GM21528 (cell line): ENCODE data around the gene SH3PXD2B.

Experiments
- ATAC-seq: cut with Tn5 transposase; IDR thresholded peaks from one replicate; pipeline ENCODE4 v1.9.1; 2021; ENCODE audit warnings: mild to moderate bottlenecking, moderate library complexity; ENCODE audit not compliant: unreplicated experiment, low FRiP score

The SH3PXD2B gene

DNA sequence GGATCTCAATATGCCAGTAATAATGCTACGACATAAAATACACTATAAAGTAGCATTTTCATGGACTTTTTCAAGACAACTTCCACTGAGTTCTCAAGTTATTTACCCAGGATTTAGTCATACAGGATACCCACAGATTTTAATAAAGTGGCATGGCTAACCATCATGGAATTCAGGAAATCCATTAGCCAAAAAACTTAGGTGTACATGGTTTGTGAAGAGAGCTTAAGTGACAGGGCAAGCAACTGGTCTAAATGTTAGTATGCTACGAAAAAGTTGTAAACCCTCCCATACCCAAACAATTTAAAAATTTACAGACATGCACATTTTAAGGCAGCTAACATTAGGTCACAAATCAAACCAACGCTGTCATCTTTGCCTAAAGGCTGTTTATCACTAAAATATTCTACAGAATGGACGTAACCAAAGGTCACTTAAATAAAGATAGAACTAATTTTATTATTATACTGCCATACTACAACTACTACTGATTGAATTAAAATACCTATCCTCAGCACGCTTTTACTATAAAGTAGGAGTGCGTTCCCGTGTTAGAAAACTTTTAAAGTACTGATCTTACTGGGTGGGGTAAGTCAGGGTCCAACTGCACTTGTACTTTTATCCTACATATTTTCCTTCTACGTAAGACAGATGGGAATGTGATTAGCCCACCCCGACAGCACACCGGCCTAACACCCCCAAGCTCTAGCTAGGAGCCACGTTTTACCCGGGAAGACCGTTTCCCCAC, 171.9 kb downstream of the SH3PXD2B start:
- ATAC-seq = no peak

DNA sequence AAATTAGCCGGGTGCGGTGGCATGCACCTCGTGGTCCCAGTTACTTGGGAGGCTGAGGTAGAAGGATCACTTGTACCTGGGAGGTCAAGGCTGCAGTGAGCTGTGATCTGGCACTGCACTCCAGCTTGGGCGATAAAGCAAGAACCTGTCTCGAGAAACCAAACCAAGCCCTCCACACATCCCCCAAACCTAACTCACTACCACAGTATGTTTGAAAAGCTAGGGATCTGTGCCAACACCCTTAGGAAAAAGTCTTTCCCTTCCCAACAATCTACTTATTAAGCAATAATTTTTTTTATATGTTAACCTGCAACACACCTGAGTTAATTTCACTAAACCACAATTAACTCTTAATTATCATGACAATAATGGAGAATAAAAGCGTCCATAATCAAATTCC, 173.0 kb downstream of the SH3PXD2B start:
- ATAC-seq = no peak

DNA sequence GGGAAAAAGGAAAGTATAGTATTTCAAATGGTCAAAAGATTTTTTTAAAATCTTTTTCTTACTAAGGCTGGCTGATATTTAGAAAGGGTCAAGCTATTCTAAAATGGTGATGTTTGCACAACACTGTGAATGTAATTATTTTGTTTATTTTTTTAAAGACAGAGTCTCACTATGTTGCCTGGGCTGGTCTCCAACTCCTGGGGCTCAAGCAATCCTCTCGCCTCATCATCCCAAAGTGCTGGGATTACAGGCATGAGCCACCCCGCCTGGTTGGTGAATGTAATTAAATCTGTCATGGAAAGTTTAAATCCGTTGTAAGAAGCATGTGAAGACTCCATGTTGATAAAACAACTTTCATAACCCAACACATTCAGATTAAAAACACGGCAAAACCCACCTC, 173.4 kb downstream of the SH3PXD2B start:
- ATAC-seq = no peak

DNA sequence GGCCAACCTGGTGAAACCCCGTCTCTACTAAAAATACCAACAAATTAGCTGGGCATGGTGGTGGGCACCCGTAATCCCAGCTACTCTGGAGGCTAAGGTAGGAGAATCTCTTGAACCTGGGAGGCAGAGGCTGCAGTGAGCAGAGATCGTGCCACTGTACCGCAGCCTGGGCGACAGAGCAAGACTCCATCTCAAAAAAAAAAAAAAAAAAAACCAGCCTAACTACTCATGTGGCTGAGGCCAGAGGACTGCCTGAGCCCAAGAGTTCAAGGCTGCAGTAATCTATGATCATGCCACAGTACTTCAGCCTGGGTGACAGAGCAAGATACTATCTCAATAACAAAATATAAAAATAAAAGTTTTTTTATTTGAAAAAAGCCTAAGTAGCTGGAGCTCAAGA, 174.0 kb downstream of the SH3PXD2B start:
- ATAC-seq = no peak

DNA sequence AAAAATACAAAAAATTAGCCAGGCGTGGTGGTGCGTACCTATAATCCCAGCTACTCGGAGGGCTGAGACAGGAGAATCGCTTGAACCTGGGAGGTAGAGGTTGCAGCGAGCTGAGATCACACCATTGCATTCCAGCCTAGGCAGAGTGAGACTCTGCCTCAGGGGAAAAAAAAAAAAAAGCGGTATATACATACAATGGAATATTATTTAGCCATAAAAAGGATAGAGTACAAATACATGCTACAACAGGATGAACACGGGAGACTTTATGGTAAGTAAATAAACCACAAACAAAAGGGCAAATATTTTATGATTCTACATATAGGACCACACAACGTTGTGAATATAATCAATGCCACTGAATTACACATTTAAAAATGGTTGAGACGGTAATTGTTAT, 176.0 kb downstream of the SH3PXD2B start:
- ATAC-seq = no peak

- ATAC-seq = no peak
These were observed 178.1 kb downstream of the SH3PXD2B start for GRCh38 chr5:172276214-172276613.
